NCI-H187 treated with DMSO at 0.1 percent for 48 hours (cell line): ENCODE results near the gene OR1M1.
A peak's percentile ranks its signal among the peaks of the same experiment; 100 is the strongest.

Experiments used
- DNase-seq: peaks from one replicate; lab custom pipeline; 2025; lab: John Stamatoyannopoulos, UW

Gene OR1M1

DNA sequence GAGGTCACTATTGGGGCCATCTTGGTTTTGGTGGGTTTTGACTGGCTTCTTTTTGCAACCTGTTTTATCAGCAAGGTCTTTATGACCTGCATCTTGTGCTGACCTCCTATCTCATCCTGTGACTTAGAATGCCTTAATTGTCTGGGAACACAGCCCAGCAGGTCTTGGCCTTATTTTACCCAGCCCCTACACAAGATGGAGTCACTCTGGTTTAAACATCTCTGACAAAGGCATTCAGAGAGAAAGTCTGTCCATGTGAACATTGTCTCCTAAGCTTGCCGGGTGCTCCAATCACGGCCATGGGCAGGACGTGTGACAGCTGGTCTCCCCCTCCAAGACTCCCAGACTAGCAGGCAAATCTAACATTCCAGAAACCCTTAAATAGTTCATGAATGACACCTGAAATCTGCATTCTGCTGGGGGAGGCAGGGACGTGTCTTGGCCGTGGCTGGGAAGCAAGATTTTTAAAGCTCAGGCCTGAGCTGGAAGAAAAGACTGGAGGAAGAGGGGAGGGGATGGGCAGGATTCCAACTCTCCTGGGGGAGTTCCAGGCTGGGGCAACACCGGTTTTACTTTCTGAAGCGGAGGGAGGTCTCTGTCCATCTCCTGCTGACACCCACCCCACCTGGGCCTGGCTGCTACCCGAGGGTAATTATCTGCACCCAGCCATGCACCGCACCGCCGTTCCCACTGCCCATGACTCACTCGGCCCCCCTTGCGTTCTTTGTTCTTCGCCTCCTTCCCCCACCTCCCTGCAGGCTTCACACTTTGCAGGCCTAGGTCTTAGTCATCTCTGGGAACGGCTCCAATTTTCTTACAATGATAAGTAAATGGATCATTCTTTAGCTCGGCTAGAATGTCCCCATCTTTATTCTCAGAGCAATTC, 11.6 kb upstream of the OR1M1 start:
- no peak for DNase-seq

DNA sequence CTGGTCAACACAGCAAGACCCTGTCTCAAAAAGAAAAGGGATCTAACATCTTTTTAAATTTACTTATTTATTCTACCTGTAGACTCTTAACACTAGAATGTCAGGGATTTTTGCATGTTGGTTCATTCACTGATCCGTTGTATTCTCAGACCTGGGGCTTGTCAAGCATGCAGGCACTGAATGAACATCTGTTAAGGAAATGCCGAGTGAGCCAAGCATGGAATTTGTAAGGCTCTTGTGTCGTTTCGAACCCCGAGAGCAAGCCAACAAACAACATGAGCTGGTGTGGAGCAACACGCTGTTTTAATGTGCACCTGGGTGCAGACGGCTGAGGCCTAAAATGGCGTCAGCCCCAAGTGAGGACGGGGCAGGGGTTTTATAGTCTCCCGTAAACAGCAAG, 10.0 kb upstream of the OR1M1 start:
- no peak for DNase-seq

DNA sequence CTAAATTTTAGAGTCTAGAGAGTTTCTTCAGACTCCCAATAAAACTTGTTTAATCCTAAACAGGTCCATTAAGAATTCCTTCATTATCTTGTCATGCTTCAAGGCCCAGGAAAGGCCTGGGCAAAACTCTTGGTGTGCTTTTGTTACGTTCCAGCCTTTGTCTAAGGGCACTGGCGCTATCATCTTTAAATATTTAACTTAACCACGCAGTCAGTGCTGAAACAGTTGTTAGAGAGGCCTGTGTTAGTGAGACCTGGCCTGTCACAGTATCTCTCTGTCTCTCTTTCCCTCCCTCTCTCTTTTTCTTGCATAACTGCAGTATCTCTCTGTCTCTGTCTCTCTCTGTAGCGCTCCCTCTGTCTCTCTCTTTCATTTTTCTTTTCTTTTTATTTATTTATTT, 8.2 kb upstream of the OR1M1 start:
- no peak for DNase-seq

DNA sequence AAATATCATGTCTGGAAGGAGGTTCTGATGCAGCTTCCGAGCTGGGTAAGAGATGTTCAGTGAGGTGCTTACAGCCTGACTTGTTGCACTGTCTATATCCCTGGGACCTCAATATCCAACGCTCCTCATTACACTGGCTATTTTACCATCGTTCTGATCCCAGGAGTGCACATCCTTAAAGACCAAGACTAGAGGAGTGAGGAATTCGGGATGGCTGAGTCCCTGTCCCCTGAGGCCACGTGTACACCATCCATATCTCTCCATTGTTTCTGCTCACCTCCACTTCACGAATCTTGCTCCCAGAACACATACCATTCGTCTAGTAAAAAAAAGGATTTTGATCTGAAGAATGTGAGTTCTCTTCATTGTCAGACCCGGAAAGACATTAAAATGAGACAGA, 20.5 kb downstream of the OR1M1 start, which contains the start of gene OR7G2:
TSS of gene OR7G2 (minus strand) at position 101 of the 400 bp plus-strand sequence. CDS start 4,232 bp downstream, outside the sequence.
- DNase-seq = no peak

DNA sequence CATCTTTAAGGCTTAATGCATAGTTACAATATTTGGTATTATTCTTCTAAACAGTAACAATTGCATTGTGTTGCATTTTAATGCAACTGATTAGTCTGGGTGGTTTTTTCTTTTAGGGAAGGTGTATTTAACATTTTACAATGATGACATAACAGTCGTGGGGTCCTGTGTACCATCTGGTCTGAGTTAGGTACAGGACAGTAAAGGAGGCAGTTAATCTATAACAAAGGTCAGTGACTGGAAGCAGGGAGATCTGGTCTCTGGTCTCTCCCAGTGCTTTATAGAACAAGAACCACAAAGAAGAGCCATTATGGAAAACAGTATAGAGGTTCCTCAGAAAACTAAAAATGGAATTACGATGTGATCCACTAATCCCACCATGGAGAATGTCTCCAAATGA, 23.1 kb downstream of the OR1M1 start:
- DNase-seq = no peak

DNA sequence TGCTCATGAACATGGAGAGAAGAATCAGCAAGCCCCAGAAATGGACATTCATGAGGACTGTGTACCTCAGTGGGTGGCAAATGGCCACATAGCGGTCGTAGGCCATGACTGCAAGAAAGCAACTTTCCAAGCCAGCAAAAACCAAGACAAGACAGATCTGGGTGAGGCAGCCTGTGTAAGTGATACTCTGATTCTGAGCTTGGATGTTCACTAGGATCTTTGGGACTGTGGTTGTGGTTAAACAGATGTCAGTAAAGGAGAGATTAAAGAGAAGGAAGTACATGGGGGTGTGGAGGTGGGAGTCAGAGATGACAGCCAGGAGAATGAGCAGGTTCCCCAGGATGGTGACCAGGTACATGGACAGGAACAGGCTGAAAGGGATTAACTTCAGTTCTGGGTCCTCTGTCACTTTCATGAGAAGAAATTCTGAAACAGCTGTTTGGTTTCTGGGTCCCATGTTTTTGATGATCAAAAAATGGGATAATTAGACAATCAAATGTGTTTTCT, 28.5 kb downstream of the OR1M1 start, which contains the start of gene OR7G1:
TSS of gene OR7G1 (minus strand) at position 457 of the 507 bp plus-strand sequence. CDS start at position 457, 0 bp downstream.
- DNase-seq = no peak

DNA sequence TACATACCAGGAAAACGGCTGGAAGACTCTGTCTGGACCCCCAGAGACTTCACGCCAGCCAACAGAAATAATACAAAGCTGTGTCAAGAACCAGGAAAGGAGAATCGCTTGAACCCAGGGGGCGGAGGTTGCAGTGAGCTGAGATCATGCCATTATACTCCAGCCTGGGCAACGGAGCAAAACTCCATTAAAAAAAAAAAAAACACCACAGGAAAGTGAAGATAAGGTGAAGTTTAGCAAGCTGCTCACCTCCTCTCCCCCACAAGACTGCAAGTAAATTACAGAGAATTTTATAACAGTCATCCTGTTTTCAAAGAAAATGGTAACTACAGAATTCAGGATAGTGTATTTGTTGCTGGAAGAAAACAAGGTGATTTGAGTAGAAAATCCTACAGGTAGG, 29.7 kb downstream of the OR1M1 start:
- DNase-seq = no peak

DNA sequence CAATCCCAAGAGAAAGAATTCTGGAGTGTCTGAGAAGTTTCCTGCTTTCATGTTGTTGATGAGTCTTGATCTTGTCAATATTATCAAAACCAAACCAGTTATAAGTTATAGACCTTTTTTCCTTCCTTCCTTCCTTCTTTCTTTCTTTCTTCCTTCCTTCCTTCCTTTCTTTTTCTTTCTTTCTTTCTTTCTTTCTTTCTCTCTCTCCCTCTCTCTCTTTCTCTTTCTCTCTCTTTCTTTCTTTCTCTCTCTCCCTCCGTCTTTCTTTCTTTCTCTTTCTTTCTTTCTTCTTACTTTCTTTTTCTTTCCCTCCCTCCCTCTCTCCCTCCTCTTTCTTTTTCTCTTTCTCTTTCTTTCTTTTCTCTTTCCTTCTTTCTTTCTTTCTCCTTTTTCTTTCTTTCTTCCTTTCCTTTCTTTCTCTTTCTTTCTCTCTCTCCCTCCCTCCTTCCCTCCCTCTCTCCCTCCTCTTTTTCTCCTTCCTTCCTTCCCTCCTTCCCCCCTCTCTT, 40.1 kb downstream of the OR1M1 start, which contains the start of gene OR7G3:
TSS of gene OR7G3 (minus strand) at position 51 of the 506 bp plus-strand sequence. CDS start at position 51, 0 bp downstream.
- no peak for DNase-seq

DNA sequence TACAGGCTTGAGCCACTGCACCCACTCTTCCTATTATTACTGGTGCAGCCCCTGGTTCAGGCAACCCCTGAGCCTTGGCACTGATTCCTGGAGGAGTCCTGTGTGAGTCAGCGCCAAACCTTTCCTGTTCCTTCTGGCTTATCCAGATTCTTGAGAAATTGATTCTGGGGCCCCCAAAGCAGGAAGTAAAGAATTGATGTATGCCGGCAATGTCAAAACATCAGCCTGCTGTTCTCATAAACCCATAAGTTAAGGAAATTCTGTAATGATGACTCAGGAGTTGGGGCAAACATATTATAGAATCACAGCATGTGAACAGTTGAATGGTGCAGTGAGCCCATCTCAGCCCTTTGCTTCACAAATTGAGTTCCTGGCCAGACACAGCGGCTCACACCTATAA, 41.3 kb downstream of the OR1M1 start:
- DNase-seq = no peak

DNA sequence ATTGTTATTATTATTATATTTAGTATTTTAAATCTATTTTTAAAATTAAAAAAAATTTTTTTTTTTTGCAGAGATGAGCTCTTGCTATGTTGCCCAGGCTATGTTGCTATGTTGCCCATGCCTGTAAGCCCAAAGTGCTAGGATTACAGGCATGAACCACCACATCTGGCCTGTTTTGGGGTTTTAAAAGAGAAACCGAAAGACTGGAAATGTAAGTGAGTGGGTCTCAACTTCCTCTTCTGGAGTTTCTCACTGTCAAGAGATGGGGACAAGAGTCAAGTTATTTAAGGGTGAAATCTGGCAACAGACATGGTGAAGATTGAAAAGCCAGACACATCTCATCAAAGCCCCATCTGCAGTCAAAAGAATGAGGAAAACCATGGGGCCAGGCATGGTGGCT, 44.1 kb downstream of the OR1M1 start:
- no peak for DNase-seq

DNA sequence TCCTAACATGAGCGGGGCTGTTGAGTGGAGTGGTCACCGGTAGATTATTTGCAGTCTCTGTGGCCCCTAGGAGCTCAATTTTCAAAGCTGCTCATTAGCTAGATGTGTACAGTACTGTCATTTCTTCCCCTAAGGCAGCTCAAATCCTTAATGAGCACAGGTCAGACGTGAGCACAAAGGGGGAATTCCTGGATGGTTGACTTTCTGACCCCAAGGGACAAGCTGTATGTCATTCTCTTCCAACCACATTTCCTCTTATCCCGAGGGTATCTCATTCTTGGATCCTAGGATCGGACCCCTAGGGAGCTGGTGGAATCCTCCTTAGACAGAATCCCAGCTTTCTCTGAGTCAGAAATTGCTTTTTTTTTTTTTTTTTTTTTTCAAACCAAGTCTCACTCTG, 45.6 kb downstream of the OR1M1 start:
- DNase-seq = no peak

DNA sequence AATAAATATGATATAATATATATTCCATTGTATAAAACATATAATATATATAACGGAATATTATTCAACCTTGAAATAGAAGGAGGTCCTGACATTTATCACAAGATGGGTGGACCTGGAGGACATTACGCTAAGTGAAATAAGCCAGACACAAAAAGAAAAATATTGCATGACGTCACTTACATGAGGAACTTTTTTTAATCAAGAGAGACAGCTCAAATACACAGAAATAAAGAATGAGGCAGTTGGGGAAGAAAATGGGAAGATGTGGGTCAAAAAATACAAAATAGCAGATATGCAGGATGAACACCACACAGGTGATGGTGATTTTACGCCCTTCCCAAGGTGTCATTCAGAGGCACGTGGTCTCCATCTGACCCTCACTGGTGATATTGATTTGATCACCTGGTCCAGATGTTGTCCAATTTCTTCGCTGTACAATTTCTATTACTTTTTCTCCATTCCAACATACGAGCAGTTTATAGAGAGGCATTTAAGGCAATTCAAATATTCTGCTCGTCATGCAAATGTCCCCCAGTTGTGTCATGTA, 52.8 kb downstream of the OR1M1 start:
- no peak for DNase-seq

DNA sequence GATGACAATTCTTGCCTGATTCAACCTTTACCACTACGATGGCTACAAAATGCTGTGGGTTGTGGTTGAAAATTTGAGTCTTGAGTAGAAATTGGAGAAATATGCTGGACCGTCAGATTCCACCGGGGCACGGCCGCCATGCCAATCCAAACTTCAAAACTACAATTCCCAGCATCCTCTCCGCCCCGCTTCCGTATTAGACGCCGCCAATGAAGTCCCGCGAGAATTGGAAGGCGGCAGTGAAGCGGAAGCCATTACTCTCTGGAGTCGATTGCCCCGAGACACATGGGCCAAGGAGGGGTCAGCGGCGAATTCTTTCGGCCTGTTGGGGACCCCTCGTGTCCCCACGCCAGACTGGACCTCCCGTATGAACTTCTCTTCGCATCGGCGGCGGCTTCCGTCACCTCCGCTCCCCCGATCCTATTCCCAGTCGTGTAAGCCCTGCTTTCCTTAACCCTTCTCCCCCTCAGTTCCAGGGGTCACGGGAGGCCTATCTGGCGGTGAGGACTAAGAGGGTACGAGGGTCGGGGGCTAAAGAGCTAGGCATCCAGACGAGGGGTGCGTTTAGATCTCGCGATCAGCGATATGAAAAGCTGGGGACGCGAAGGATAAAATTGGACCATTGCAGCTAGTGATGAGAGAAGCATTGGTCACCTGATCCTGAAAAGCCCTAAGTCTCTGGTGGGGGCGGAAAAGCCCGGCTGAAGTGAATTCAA, 53.5 kb downstream of the OR1M1 start, which contains the start of gene ZNF317:
TSS of gene ZNF317 (plus strand) at position 239 of the 716 bp plus-strand sequence. CDS start 15,620 bp downstream, outside the sequence.
- peak; percentile 66 for DNase-seq

DNA sequence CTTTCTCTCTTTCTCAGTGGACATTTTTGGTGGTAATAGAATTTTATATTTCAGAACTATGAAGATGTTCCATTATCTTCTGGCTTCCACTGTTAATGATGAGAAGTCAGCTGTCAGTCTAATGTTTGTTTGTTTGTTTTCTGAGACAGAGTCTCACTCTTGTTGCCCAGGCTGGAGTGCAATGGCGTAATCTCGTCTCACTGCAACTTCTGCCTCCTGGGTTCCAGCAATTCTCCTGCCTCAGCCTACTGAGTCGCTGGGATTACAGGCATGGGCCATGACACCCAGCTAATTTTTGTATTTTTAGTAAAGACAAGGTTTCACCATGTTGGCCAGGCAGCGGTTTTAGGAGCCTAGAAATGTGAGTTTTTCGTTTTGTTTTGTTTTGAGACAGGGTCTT, 58.1 kb downstream of the OR1M1 start:
- DNase-seq = no peak
